Stimulated activated CD8-positive, alpha-beta memory T cell treated with anti-CD3 and anti-CD28 coated beads, Interleukin-12 subunit alpha, Interleukin-12 subunit beta, amount 100 ng/mL, for 4 hours (primary cell): ENCODE results near the gene MBNL1.

ENCODE experiments used
- DNase-seq: peaks from one replicate; pipeline ENCODE4 v3.0.0-alpha.2; 2020; ENCODE audit warnings: low read depth

MBNL1 gene

DNA sequence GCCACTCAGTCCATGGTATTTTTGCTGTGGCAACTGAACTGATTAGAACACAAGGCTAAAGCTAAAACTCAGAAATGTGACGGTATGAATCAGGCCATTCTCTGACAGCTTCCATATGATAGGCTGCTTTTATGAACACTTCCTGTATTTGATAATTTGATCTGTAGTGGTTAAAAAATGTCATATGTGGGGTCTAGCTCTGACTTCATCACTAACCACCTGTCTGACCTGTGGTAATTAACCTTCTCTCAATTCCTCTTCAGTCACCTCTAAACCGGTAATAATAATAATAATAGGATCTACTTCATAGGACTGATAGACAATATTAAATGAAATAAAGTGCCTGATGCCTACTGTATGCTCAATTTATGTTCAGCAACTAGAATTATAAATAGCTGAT lies 223.2 kb downstream of the MBNL1 start:
- no peak for DNase-seq

DNA sequence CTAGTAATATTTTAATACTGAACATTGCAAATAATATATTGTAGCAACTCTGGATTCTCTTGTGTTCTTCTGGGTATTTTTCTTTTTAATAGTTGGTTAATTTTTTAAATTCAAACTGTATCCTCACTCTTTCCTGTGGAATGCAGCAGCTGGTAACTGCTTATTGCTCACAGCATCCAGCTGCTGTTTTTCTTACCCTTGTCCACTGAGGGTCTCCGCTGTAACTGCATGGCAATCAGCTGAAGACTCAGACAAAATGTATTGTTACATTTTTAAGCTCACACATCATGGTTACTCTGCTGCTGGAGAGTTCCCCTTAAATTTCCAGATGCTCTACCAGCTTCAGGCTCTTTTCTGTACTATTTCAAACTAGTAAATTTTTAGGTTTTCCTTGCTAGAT lies 227.6 kb downstream of the MBNL1 start:
- no peak for DNase-seq

DNA sequence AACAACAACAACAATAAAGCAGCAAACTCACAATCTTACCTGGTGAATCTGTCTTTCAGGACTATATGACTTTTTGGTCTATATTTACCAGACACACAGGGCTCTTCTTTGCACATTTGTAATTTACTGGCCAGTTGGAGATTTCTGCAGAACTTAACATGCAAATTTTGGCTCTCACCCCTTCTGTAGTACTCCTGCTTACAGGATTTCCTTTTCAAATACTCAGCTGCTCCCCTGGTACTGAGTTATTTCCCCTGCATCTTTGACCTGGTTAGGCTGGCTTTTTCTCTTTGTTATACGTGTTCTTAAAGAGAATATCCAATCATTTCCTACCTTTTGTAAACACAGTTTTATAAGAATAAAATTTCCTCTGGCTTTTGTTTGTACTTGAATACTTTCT lies 228.0 kb downstream of the MBNL1 start:
- no peak for DNase-seq

DNA sequence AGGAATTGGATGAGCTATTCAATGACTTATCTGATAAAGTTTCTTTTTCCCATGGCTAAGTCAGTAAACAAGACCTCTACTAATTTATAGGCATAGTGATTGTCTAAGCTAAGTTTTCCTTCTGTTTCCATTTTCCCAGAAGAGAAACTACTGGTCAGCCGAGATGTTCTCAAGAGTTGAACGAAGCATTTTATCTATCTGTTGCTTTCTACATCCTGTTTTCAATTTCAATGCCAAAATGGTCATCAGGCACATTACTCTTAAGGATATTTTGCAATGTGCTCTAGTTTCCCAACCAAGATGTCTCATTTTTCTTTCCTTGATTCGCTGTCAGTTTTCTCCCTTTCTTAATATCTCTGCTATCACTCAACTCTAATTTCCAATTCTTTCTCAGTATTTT lies 228.7 kb downstream of the MBNL1 start:
- no peak for DNase-seq

DNA sequence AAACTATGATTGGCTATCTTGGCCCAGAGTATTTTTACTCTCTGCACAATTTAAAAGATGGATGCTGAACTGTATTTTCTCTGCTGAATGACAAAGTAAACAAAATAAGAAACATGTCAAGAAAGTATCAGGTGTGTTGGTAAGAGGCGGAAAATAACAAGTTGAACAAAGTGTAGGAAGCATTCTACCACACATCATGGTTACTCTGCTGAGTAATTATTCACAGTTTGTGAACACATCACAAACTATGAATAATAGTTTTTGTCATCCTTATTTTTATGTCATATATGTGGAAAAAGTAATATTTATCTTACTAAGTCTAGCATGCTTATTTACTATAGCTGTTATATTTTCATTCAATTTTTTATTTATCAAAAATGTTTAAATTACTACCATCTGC lies 229.2 kb downstream of the MBNL1 start:
- DNase-seq = no peak

DNA sequence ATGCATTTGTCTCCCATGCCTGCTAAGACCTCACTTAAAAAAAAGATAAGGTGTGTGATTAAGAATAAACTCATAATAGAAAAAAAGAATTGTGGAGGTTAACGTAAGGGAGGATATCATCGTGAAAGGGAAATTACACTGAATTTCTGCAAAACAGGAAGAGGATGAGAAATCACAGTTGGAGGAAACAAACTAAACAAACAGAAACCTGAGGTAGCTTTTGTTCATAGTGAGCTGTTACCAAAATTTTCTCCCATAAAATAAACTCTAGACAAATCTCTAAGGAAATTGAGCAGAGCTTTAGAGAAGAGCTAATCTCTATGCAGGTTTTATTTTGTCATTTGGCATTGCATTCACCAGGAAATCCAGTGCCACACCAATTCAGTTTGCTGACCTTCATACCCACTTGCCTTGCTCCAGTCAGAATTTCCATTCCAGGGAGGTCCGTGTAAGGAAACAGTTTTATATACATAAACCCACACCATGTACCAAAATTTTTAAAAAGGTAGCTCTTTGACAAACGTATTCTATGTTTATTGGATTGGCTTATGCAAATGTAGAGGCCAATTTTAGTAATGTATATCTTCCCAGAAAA lies 231.2 kb downstream of the MBNL1 start:
- DNase-seq = no peak

DNA sequence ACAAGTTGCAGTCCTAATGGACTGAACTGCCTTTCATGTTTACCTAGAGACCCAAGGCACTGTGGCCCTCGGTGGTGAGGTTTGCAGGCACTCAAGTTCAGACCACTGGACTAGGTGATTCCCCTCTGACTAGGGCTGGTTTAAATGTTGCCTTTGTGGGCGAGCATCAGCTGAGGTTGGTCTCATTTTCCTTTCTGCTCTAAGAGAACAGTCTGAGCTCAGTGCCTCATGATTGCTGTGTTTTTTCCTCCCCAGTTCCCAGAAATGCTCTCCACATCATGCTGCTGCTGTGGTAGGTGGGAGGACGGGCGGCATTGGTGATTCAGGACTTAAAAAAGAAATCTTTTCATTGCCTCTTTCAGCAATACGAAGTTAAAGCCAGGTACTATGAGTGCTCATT lies 237.2 kb downstream of the MBNL1 start:
- no peak for DNase-seq

DNA sequence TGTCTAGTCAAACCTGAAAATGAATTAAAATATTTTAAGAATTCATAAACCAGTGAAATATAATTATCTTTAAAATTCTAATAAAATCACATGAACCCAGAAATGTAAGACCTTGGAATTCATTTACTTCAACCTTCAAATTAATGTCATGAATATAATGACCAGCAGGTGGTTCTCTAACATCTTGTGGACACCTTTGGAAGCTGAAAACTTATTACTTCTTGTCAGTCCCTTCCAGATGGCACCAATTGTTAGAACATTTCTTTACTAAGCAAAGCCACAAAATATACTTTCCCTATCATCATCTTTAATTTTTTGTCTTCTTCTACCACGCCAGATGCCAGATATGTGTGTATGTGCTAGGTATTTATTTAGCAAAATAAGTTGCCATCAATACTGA lies 240.0 kb downstream of the MBNL1 start:
- no peak for DNase-seq

DNA sequence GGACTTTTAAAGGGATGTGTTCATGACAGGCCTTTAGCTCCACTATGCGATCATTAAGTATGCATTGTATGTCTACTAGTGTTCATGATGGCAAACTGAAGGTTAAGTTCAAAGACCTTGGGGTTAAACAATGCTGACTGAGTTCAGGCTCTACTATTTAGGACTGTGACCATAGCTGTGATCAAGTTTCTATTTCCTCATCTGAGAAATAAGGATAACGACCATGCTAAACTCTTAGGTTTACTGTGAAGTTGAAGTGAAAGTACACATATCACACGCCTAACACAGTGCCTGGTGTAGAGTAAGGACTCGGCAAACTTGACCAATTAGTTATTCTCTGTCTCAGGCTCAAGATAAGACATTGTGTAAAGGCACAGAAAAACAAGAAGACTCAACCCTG lies 243.2 kb downstream of the MBNL1 start:
- no peak for DNase-seq

DNA sequence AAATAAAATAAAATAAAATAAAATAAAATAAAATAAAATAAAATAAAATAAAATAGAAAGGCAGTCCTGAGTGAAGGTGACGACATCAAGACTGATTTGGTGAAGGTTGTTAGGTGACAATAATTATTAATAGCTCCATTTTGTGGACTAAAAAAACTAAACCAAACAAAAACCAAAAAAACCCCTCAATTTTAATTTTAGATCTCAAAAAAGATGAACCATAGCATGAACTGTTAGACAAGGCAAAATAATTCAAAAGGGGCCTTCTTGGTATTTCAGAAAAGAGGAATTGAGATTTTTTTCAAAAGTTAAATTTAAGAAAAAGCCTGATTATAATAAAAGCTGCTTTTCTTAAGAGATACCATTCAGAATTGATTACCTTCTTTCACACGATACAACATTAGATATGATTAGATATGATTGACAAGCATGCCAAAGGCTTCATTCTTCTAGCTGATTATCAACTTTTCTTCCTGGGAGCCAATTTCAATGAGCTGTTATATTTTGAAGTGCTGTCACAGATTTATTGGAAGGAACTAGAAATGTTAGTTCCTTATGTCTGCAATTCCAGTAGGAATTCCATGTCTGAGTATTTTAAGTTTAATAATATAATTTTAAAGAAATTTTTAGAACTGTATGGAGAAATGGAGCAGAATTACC lies 244.7 kb downstream of the MBNL1 start:
- DNase-seq = no peak
